ENCODE measurements around the gene RIMS3. TPM values are rescaled to one million over a fixed set of nuclear protein-coding genes. Genes with fewer than 3 reads are reported as not detected.
"Not testable (repeated sequence)": the region's sequence is repeated elsewhere in the genome, so short reads cannot be mapped to it uniquely, and the experiment has no call there.

RIMS3 gene
- total RNA-seq: under 1 TPM; 0.42 to 0.78 (median 0.57) TPM

DNA sequence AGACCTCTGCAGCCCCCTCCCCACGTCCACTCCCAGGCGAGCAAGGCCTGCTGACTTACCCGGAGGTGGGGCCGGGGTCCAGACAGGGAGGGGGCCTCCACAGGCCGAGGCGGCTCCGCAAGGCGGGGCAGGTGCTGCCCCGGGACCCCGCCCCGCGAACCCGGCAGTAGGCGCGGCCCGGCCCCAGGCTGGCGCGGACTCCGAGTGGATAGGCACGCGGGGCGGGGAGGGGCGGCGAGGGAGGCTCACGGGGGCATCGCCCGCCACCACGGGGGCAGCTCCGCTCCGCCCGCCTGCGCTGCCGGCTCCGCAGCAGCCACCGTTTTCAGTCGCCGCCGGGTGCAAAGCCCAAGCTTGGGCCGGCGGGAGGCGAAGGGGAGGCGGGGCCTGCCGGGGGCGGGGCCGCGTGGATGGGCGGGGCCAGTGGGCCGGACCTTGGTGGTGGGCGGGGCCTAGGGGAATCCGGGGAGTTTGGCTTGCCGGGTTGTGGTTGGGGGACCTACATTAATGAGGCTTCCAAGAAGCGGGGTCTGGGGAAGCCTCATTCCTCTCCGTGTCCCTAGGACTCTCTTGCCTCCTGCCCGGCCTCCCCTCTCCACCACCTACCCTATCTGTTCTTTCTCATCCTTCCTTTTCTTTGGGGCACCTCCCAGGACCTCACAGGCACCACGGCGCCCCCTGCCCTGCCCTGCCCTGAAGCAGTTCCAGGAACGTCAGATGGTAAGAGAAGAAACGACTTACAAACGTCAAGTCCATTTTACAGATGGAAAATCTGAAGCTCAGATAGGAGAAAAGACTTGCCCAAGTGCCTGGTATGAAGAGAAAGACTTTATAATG lies at the start of gene RIMS3:
Gene RIMS3, minus strand, starts transcription at position 348 of the 837 bp plus-strand sequence. CDS start 23,757 bp downstream, outside the sequence.
- Mint-ChIP-seq H3K9me3 (no peaks in the 10 kb centered on the region), H3K36me3 (ENCODE audit: insufficient read depth) (no peaks in the 10 kb centered on the region), H3K27me3 (ENCODE audit: low read depth) (no peaks in the 10 kb centered on the region), H3K4me1 (ENCODE audit: low read depth) (peaks cover 23% of the 10 kb centered on the region), H3K4me3 (peak within 1 kb of the TSS; percentile 76)
- DNase-seq: peak; percentile 83
- peak; percentile 85 to 87 for ATAC-seq

DNA sequence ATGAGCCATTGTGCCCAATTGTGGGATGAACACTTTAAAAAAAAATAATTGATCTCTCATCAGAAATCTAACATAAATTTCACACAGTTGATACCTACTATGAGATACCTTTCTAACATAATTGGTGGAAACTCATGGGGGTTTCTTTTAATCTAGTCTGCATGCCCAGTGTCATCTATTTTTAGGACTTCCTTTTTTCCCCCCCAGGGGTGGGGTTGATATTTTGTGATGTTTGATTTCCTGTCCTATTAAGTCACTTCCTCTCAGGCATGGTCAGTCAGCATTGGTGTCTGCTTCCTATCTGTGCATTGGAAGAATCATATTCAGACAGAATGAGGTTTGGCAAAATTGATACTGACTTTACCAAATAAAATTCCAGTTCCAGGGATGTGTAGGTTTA lies 47.5 kb upstream of the RIMS3 start:
- peak overlapping the region; percentile 35 for H3K4me3 Mint-ChIP-seq
- DNase-seq: no peak

DNA sequence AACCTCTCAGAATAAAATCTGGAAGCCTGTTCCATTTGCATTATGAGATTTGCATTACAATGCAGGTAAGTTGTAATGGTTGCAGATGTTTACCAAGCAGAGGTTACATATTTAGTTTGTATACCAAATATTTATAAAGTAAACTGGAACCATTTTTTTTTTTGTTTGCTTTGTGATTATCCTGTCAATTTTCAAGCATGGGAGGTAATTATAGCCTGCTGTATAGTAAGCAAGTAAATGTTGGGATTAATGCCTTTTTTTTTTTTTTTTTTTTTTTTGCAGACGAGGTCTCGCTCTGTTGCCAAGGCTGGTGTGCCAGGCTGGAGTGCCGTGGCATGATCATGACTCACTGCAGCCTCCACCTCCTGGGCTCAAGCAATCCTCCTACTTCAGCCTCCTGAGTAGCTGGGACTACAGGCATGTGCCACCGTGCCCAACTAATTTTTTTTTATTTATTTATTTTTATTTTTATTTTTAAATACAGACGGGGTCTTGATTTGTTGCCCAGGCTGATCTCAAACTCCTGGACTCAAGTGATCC lies 47.0 kb upstream of the RIMS3 start:
- Mint-ChIP-seq H3K4me1 (ENCODE audit: low read depth) (peaks cover 70% of the 10 kb centered on the region), H3K9me3 (no peaks in the 10 kb centered on the region), H3K27me3 (ENCODE audit: low read depth) (no peaks in the 10 kb centered on the region), H3K36me3 (ENCODE audit: insufficient read depth) (peaks cover 15% of the 10 kb centered on the region), H3K4me3 (no peak overlapping the region)
- no peak for ATAC-seq
- DNase-seq: no peak

More for the DNA sequence above, 47.5 kb upstream of the RIMS3 start:
- ATAC-seq: no peak
- Mint-ChIP-seq H3K4me1 (ENCODE audit: low read depth) (peaks cover 69% of the 10 kb centered on the region), H3K36me3 (ENCODE audit: insufficient read depth) (peaks cover 15% of the 10 kb centered on the region), H3K27me3 (ENCODE audit: low read depth) (no peaks in the 10 kb centered on the region), H3K9me3 (no peaks in the 10 kb centered on the region)

DNA sequence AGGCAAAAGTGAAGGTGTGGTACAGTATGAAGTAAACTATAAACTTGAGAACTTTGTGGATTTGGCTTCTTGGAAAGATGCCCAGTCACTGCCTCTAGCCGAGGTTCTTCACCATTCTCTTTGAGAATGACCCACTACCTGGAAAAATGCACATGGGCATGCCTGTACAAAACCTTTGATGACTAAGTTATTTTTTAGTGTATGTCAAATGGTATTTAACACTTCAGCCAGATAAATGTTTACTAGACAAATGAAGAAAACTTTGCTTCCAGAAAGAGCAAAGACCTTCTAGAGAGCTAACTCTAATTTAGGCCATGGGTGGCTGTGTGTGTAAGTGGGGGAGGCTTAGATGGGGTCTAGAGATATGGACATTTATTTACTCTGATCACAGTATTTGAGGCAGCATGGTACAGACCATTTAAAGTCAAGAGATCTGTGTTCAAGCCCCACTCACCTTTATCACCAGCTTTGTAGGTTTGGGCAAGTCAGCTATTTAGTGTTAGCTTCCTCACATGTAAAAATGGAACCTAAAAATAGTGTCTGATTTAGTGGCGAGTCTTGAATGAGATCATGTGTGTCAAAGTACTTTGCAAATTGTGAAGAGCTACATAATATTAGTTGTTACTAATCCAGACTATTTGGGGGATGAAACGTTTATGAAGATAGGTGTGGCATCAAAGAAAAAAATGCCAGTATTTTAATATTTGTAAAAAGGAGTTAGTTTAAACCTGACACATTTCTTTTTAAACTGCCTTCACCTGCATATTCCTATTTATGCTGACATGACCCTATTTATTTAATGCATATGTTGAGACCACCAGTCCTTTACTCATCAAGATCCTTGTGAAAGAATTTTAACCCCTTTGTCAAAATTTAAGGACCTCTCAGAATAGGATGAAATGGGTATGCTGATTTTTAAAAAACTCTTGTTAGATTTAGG lies 46.3 kb upstream of the RIMS3 start:
- Mint-ChIP-seq H3K27me3 (ENCODE audit: low read depth) (no peaks in the 10 kb centered on the region), H3K4me1 (ENCODE audit: low read depth) (peaks cover 67% of the 10 kb centered on the region), H3K9me3 (no peaks in the 10 kb centered on the region), H3K4me3 (no peak overlapping the region), H3K36me3 (ENCODE audit: insufficient read depth) (peaks cover 13% of the 10 kb centered on the region)
- DNase-seq (no peak), ATAC-seq (no peak)

DNA sequence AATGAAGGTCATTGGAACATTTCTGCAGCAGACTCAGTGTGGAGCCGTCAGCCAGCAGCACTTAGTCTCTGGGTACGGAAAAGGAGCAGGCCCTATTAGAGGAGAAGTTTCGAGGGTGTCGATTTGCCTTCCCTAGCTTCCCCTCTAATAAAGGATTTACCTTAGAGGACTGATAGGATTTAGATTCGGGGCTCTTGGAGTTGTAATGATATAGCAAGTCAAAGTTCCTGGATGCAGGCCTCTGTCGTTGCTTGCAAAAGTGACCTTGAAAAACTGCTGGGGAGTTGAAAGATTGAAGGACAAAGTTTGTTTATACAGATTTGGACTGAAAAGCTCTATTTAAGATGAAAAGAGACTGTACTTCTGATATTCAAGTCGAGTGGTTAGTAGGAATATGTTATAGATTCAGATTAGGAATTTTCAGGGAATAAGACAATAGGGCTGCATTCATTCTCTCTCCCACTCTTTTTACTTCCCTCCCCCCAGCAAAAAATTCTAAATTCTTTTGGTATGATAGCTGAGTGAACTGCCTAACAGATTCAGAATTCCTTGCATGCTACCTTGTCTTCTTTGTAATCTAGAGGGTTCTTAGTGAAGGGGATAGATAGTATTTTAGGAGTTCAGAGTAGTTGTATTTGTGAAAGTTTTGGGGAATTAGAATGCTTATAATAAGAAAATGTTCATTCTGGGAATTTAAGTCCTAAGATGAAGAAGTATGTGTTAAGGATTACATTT lies 45.3 kb upstream of the RIMS3 start:
- H3K36me3 Mint-ChIP-seq (ENCODE audit: insufficient read depth): peaks cover 5% of the 10 kb centered on the region
- H3K4me3 Mint-ChIP-seq: peak overlapping the region; percentile 40
- no peak for ATAC-seq
- no peak for DNase-seq
- peaks cover 60% of the 10 kb centered on the region for H3K4me1 Mint-ChIP-seq (ENCODE audit: low read depth)
- no peaks in the 10 kb centered on the region for H3K27me3 Mint-ChIP-seq (ENCODE audit: low read depth)
- no peaks in the 10 kb centered on the region for H3K9me3 Mint-ChIP-seq

DNA sequence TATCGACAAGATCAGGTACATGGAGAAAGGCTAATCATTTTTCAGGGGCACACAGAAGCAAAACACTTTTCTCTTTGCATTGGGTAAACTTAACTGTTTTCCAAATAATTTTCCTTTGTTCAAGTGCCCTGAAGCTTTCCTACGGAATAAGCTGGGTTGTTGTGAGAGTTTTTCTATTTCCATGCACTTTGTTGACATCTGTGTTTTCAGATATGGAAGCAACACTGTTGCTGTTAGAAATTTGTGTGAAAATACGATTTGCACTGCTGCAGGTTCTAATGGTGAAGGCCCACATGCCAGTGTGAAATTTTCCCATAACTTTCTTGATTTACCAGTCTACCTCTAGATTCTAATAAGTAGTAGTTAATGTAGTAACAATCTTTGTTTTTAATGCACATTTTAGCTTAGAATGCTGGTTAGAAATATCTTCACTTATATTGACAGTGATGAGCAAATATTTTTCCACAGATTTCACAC lies 44.4 kb upstream of the RIMS3 start:
- Mint-ChIP-seq H3K4me3 (peak overlapping the region; percentile 83), H3K4me1 (ENCODE audit: low read depth) (peaks cover 60% of the 10 kb centered on the region), H3K9me3 (no peaks in the 10 kb centered on the region), H3K27me3 (ENCODE audit: low read depth) (no peaks in the 10 kb centered on the region), H3K36me3 (ENCODE audit: insufficient read depth) (peaks cover 5% of the 10 kb centered on the region)
- DNase-seq (no peak), ATAC-seq (no peak)

DNA sequence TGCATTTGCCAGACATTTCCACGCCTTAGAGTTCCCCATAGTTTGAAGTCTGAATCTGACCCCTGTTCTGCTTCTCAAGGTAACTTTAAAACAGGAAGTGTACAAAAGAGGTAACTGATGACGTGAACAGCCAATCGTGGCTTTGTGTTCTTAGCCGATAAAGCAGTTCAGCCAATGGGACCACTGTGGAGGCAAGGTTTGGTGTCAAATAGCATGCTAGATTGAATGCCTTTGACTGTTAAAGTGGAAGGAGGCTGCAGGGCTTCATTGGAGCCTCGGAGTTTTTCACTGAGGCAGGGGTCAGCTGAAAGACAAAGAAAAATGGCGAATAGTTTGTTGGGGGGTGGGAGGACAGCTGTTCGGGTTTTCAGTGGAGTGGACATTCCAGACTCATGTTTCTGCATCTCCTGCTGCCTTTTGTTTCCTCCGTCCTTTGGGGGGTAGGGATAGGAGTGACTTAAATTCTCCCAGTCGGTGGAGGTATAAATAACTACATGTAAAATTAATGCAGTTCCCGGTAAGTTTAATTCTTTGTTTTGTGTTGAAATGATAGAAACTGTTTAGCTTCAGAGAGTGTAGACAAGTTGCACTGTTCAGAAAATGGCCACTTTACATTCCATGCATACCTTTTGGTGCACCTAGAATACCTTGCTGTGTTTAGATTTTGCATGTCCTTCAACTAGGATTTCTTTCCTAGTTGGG lies 43.8 kb upstream of the RIMS3 start:
- H3K27me3 Mint-ChIP-seq (ENCODE audit: low read depth): no peaks in the 10 kb centered on the region
- H3K36me3 Mint-ChIP-seq (ENCODE audit: insufficient read depth): peaks cover 5% of the 10 kb centered on the region
- H3K4me1 Mint-ChIP-seq (ENCODE audit: low read depth): peaks cover 66% of the 10 kb centered on the region
- ATAC-seq: peak; percentile 98 to 99
- peak overlapping the region; percentile 83 for H3K4me3 Mint-ChIP-seq
- DNase-seq: peak; percentile 59
- no peaks in the 10 kb centered on the region for H3K9me3 Mint-ChIP-seq

DNA sequence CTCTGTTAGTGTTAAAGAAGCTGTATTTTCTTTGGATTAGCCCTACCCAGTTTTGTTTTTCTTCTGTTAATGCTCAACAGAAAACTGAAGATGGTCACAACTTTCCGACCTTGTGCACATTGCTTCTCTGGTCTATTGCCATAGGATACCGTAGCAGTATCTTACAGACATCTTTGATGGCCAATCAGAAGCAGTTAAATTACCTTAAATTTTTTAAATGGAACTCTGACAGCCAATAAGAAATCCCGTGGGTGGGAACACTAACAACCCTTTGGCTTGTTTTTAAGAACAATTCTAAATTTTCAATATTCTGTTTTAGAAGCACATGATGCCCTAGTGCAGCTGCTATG lies 43.2 kb upstream of the RIMS3 start:
- H3K4me3 Mint-ChIP-seq: peak overlapping the region; percentile 83
- H3K27me3 Mint-ChIP-seq (ENCODE audit: low read depth): no peaks in the 10 kb centered on the region
- H3K36me3 Mint-ChIP-seq (ENCODE audit: insufficient read depth): peaks cover 5% of the 10 kb centered on the region
- ATAC-seq: peak; percentile 82
- peaks cover 70% of the 10 kb centered on the region for H3K4me1 Mint-ChIP-seq (ENCODE audit: low read depth)
- no peaks in the 10 kb centered on the region for H3K9me3 Mint-ChIP-seq
- no peak for DNase-seq

DNA sequence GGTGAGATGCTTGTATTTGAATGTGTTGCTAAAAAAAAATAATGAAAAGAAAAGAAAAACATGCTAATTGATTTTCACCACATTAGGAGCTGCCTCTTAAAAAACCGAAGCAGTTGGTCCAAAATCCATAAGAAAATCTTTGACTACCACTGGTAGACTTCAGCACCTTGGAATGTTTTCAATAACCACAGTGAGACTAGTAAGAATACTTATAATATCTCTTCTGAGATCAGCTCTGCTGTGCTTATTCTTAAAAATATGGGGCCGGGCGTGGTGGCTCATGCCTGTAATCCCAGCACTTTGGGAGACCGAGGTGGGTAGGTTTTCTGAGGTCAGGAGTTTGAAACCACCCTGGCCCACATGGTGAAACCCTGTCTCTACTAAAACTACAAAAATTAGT lies 41.1 kb upstream of the RIMS3 start:
- Mint-ChIP-seq H3K4me1 (ENCODE audit: low read depth) (peaks cover 64% of the 10 kb centered on the region), H3K4me3 (no peak overlapping the region), H3K9me3 (no peaks in the 10 kb centered on the region), H3K27me3 (ENCODE audit: low read depth) (no peaks in the 10 kb centered on the region), H3K36me3 (ENCODE audit: insufficient read depth) (no peaks in the 10 kb centered on the region)
- ATAC-seq (no peak), DNase-seq (no peak)

DNA sequence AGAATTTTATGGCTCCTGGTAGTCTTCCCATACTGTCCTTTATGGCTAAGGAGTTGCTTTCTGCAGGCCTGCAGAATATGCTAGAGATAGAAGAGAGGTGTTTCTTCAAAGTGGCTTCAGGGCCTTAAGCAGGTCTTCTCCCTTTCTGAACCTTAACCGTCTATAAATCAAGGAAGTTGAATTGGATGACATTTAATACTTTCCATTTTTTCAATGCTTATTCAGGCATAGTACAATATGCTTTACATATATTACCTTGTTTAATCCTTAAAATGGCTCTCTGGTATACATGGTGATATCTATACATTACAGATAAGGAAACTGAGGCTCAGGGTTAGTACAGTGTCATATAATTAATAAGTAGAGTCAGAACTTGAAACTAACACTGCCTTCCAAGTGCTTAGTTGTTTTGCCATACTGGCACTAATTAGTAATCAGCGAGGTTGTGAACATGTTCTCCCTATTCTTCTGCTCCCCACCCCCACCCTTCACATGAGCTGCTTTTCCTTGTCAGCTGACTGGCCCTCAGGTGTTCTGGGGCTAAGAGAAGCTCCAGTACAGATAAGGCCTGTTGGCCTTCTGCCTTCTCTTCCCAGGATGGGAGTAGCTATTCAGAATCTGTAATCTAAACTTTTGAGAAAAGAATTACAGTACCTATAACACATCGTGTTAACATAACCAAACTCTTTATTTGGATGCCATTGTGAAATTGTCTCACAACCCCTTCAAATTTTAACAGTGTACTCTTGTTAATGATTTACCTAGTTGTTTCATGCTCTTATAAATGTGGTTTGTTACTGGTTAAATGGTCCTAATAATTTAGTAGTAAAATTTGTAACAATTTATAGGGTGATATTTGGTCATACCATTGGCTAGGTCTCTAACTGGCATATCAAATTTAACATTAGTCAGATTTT lies 39.6 kb upstream of the RIMS3 start:
- H3K4me3 Mint-ChIP-seq: no peak overlapping the region
- ATAC-seq (no peak), DNase-seq (no peak)
- H3K9me3 Mint-ChIP-seq: no peaks in the 10 kb centered on the region
- no peaks in the 10 kb centered on the region for H3K36me3 Mint-ChIP-seq (ENCODE audit: insufficient read depth)
- H3K27me3 Mint-ChIP-seq (ENCODE audit: low read depth): no peaks in the 10 kb centered on the region
- H3K4me1 Mint-ChIP-seq (ENCODE audit: low read depth): peaks cover 58% of the 10 kb centered on the region

DNA sequence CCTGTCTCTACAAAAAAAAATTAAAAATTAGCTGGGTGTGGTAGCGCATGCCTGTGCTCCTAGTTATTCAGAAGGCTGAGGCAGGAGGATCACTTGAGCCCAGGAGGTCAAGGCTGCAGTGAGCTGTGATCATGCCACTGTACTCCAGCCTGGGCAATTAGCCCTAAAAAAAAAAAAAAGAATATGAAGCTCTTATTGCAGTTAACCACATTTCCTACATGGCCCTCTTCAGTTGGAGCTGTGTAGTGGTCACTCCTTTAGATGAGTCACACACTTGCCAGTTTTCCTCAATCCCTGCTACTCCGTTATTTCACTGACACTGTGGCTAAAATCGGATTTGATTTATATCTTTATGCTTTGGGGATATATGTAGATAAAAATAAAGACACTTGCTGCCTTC lies 37.8 kb upstream of the RIMS3 start:
- Mint-ChIP-seq H3K36me3 (ENCODE audit: insufficient read depth) (no peaks in the 10 kb centered on the region), H3K4me3 (no peak overlapping the region), H3K9me3 (no peaks in the 10 kb centered on the region), H3K4me1 (ENCODE audit: low read depth) (peaks cover 56% of the 10 kb centered on the region), H3K27me3 (ENCODE audit: low read depth) (no peaks in the 10 kb centered on the region)
- no peak for ATAC-seq
- no peak for DNase-seq

DNA sequence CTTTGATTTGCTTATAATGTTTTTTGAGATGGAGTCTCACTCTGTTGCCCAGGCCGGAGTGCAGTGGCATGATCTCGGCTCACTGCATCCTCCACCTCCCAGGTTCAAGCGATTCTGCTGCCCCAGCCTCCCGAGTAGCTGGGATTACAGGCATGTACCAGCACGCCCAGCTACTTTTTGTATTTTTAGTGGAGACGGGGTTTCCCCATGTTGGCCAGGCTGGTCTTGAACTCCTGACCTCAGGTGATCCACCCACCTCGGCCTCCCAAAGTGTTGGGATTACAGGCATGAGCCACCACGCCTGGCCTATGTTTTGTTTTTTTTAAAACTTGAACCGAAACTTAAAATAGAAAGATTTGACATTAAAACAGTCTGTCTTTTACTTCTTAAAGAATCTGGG lies 37.3 kb upstream of the RIMS3 start:
- not testable (repeated sequence) for H3K36me3 Mint-ChIP-seq (ENCODE audit: insufficient read depth); H3K9me3 Mint-ChIP-seq; H3K4me3 Mint-ChIP-seq; ATAC-seq; DNase-seq; H3K27me3 Mint-ChIP-seq (ENCODE audit: low read depth)
- H3K4me1 Mint-ChIP-seq (ENCODE audit: low read depth): peaks cover 54% of the 10 kb centered on the region

Measured in activated T-cell treated with anti-CD3 and anti-CD28 coated beads, Interleukin-2, amount 50 U/mL, for 4 hours (primary cell).